Measurements from ENCODE around the gene PRKCD.
A peak's percentile ranks its signal among the peaks of the same experiment; 100 is the strongest.

Gene PRKCD

DNA sequence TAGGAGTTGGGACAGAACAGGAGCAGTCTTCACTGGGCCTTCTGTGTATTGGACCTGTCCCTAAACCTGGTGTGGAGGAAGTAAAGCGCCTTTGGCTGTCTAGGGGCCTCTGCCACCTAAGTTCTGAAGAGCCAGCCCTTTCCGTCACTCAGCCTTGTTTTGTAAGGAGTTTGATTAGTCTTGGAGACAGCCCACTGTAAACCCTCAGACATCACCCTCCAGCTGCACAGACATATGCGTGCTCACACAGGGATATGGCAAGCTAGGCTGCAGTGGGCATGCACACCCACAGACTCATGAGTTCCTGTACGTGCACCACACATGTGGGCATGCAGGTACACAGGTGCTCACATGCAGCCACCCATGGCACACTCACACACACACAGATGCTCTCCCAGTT lies 5.2 kb downstream of the PRKCD start:
- H3K18ac ChIP-seq (ENCODE audit: low read length), result no peak overlapping the region
- no peak overlapping the region for H2AFZ ChIP-seq (ENCODE audit: insufficient read depth, low read length, poor library complexity)
- DNase-seq, result no peak
- H4K8ac ChIP-seq (ENCODE audit: low read depth, low read length), result no peak overlapping the region
- H3K4me1 ChIP-seq (ENCODE audit: control insufficient read depth in 1 of 2, insufficient read depth in 2 of 2, low read length in 2 of 2), result peaks cover 16 to 31% of the 10 kb centered on the region in 2 experiments
- H3K4ac ChIP-seq (ENCODE audit: low read depth, low read length), result no peak overlapping the region
- H3K27ac ChIP-seq (ENCODE audit: low read depth, low read length), result no peak overlapping the region
- H3K79me2 ChIP-seq (ENCODE audit: control insufficient read depth, insufficient read depth, low read length, poor library complexity), result peaks cover 4% of the 10 kb centered on the region
- no peak overlapping the region for H3K23ac ChIP-seq (ENCODE audit: low read length)
- H3K14ac ChIP-seq (ENCODE audit: low read length), result no peak overlapping the region
- H4K12ac ChIP-seq (ENCODE audit: low read depth, low read length), result no peak overlapping the region
- peak overlapping the region; percentile 32 for H3K4me3 ChIP-seq (ENCODE audit: low read depth, low read length)
- no peak overlapping the region for H3K9ac ChIP-seq (ENCODE audit: low read length)
- no peak overlapping the region for H2BK5ac ChIP-seq (ENCODE audit: low read depth, low read length, poor library complexity)
- H2BK12ac ChIP-seq (ENCODE audit: low read length), result no peak overlapping the region
- H3K4me2 ChIP-seq (ENCODE audit: low read length), result no peak overlapping the region
- H3K9me3 ChIP-seq (ENCODE audit: insufficient read depth, low read depth, low read length), result peaks cover 2% of the 10 kb centered on the region
- H3K79me1 ChIP-seq (ENCODE audit: low read length), result peaks cover 4% of the 10 kb centered on the region
- H2BK120ac ChIP-seq (ENCODE audit: insufficient read depth, low read length, poor library complexity), result no peak overlapping the region
- H4K91ac ChIP-seq (ENCODE audit: low read depth, low read length), result no peak overlapping the region
- WGBS (ENCODE audit: extremely low coverage, insufficient coverage, insufficient read length), result no CpG with 5 or more reads among the region's 4 CpGs
- H3K27me3 ChIP-seq (ENCODE audit: insufficient read depth, low read length), result no peaks in the 10 kb centered on the region
- no peak overlapping the region for H2AK5ac ChIP-seq (ENCODE audit: low read length)
- no peaks in the 10 kb centered on the region for H3K36me3 ChIP-seq (ENCODE audit: control insufficient read depth in 1 of 2, insufficient read depth in 2 of 2, low read length in 2 of 2)

DNA sequence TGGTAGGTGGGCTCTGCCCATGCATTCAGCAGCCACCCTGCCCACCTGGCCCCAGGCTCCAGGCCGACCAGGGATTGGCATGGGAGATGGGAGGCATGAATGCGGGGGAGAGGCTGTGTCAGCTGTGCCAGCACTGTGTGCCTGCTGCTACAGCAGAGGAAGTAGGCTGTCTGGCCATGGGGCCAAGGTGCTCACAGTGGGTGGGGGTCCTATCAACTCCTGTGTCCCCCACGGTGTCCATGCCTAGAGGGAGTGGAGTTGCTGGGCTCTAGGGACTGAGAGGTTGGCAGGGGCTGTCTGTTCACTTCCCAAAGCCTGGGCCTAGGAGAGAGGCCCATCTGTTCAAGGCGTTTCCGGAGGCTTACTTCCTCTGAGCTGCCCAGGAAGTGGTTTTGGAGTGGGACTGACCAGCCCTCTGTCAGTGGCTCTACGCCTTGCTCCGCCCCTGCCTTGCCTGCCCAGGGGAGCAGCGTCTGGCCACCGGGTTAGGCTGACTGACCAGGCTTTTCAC lies 5.8 kb downstream of the PRKCD start:
- Histone ChIP-seq H2BK12ac (ENCODE audit: low read length) (no peak overlapping the region), H2AK5ac (ENCODE audit: low read length) (no peak overlapping the region), H3K4ac (ENCODE audit: low read depth, low read length) (no peak overlapping the region), H3K9me3 (ENCODE audit: insufficient read depth, low read depth, low read length) (peaks cover 2% of the 10 kb centered on the region), H4K8ac (ENCODE audit: low read depth, low read length) (no peak overlapping the region), H4K91ac (ENCODE audit: low read depth, low read length) (no peak overlapping the region), H4K12ac (ENCODE audit: low read depth, low read length) (no peak overlapping the region), H2BK120ac (ENCODE audit: insufficient read depth, low read length, poor library complexity) (no peak overlapping the region), H3K9ac (ENCODE audit: low read length) (no peak overlapping the region), H3K14ac (ENCODE audit: low read length) (no peak overlapping the region), H3K79me2 (ENCODE audit: control insufficient read depth, insufficient read depth, low read length, poor library complexity) (no peaks in the 10 kb centered on the region), H3K36me3 (ENCODE audit: control insufficient read depth in 1 of 2, insufficient read depth in 2 of 2, low read length in 2 of 2) (no peaks in the 10 kb centered on the region), H3K18ac (ENCODE audit: low read length) (no peak overlapping the region), H3K27me3 (ENCODE audit: insufficient read depth, low read length) (no peaks in the 10 kb centered on the region), H3K4me2 (ENCODE audit: low read length) (no peak overlapping the region), H3K4me1 (ENCODE audit: control insufficient read depth in 1 of 2, insufficient read depth in 2 of 2, low read length in 2 of 2) (peaks cover 16 to 31% of the 10 kb centered on the region in 2 experiments), H3K4me3 (ENCODE audit: low read depth, low read length) (no peak overlapping the region), H3K27ac (ENCODE audit: low read depth, low read length) (no peak overlapping the region), H2AFZ (ENCODE audit: insufficient read depth, low read length, poor library complexity) (peak overlapping the region; percentile 0), H2BK5ac (ENCODE audit: low read depth, low read length, poor library complexity) (no peak overlapping the region), H3K79me1 (ENCODE audit: low read length) (no peaks in the 10 kb centered on the region), H3K23ac (ENCODE audit: low read length) (no peak overlapping the region)
- WGBS (ENCODE audit: extremely low coverage, insufficient coverage, insufficient read length), result no CpG with 5 or more reads among the region's 9 CpGs
- peak in 1 of 2 donors; percentile 15 for DNase-seq

DNA sequence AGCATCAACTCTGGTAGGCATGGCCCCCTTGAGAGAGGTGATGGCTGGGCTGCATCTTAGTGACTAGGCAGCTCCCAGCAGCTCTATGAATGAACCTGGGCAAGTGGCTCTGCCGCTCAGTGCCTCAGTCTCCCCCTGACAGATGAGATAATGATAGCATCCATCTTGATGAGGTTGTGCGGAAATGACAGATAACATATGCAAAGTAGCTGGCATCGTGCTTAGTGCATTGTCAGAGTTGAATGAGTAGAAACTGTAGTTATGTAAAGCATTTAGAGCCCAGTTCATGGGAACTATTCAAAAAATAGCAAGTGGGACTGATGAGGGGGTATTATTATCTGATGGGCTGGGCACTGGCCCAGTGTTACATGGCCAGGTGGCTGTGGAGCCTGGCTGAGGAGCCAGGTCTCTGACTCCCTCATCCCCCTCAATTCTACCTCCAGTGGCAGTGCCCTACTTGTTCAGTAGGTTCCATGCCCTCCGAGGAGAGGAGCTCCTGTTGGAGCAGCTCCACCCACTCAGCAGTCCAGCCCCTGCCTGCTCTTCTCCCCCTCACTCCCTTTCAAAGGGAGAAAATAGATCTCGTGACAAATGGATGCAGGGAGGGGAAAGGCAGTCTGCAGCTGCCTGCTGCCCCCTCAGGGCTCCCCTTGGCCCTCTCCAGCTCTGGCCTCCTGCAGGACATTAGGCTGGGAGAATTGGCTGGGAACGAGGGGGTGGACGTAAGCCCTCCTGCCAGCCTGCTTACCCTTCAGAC lies 6.6 kb downstream of the PRKCD start:
- no peak overlapping the region for H3K14ac ChIP-seq (ENCODE audit: low read length)
- no peak overlapping the region for H2AFZ ChIP-seq (ENCODE audit: insufficient read depth, low read length, poor library complexity)
- no peak overlapping the region for H3K18ac ChIP-seq (ENCODE audit: low read length)
- no peak overlapping the region for H4K91ac ChIP-seq (ENCODE audit: low read depth, low read length)
- H2AK5ac ChIP-seq (ENCODE audit: low read length), result no peak overlapping the region
- H3K4me2 ChIP-seq (ENCODE audit: low read length), result no peak overlapping the region
- no CpG with 5 or more reads among the region's 7 CpGs for WGBS (ENCODE audit: extremely low coverage, insufficient coverage, insufficient read length)
- no peak overlapping the region for H3K23ac ChIP-seq (ENCODE audit: low read length)
- no peak overlapping the region for H4K8ac ChIP-seq (ENCODE audit: low read depth, low read length)
- H3K79me1 ChIP-seq (ENCODE audit: low read length), result no peaks in the 10 kb centered on the region
- no peak overlapping the region for H2BK5ac ChIP-seq (ENCODE audit: low read depth, low read length, poor library complexity)
- no peak for DNase-seq
- no peaks in the 10 kb centered on the region for H3K36me3 ChIP-seq (ENCODE audit: control insufficient read depth in 1 of 2, insufficient read depth in 2 of 2, low read length in 2 of 2)
- no peak overlapping the region for H3K27ac ChIP-seq (ENCODE audit: low read depth, low read length)
- H3K9ac ChIP-seq (ENCODE audit: low read length), result no peak overlapping the region
- no peaks in the 10 kb centered on the region for H3K79me2 ChIP-seq (ENCODE audit: control insufficient read depth, insufficient read depth, low read length, poor library complexity)
- H2BK120ac ChIP-seq (ENCODE audit: insufficient read depth, low read length, poor library complexity), result no peak overlapping the region
- no peak overlapping the region for H2BK12ac ChIP-seq (ENCODE audit: low read length)
- no peak overlapping the region for H4K12ac ChIP-seq (ENCODE audit: low read depth, low read length)
- no peak overlapping the region for H3K4ac ChIP-seq (ENCODE audit: low read depth, low read length)
- peaks cover 16 to 25% of the 10 kb centered on the region in 2 experiments for H3K4me1 ChIP-seq (ENCODE audit: control insufficient read depth in 1 of 2, insufficient read depth in 2 of 2, low read length in 2 of 2)
- H3K9me3 ChIP-seq (ENCODE audit: insufficient read depth, low read depth, low read length), result peaks cover 2% of the 10 kb centered on the region
- no peaks in the 10 kb centered on the region for H3K27me3 ChIP-seq (ENCODE audit: insufficient read depth, low read length)
- H3K4me3 ChIP-seq (ENCODE audit: low read depth, low read length), result no peak overlapping the region

DNA sequence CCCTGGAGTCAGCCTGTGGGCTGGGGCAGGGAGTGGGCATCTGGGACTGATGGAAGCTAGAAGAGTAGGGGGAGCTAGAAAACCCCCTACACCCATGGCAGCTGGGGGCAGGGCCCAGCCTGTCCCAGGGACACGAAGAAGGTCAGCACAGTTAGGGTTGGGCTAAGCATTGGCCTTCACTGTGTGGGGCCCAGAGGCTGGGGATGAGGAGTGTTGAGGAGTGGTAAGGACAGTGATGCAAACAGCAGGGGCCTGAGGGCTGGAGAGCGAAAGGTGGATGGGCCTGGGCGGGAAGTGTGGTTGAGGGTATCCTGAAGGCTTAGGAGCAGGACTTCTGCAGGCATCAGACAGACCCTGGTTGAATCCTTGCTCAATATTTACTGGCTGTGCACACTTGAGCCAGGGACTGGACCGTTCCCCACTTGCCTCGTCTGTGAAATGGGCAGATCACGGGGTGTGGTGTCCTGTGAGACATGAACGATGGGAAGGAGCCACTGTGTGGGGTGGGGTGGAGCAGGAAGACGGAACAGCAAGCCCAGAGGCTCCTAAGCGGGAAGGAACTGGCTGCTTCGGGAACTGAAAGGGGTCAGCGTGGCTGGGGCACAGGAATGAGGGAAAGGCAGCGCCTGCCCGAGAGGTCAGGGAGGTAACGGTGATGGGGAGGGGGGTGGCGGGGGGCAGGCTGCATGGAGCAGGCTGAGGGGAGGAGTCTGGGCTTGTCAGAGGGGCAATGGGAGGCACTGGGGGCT lies 7.3 kb downstream of the PRKCD start:
- Histone ChIP-seq H2AFZ (ENCODE audit: insufficient read depth, low read length, poor library complexity) (no peak overlapping the region), H4K91ac (ENCODE audit: low read depth, low read length) (no peak overlapping the region), H3K18ac (ENCODE audit: low read length) (no peak overlapping the region), H3K4me2 (ENCODE audit: low read length) (no peak overlapping the region), H3K9me3 (ENCODE audit: insufficient read depth, low read depth, low read length) (peaks cover 4% of the 10 kb centered on the region), H3K4me1 (ENCODE audit: control insufficient read depth in 1 of 2, insufficient read depth in 2 of 2, low read length in 2 of 2) (peaks cover 16 to 25% of the 10 kb centered on the region in 2 experiments), H3K79me2 (ENCODE audit: control insufficient read depth, insufficient read depth, low read length, poor library complexity) (no peaks in the 10 kb centered on the region), H4K8ac (ENCODE audit: low read depth, low read length) (no peak overlapping the region), H3K9ac (ENCODE audit: low read length) (no peak overlapping the region), H2BK5ac (ENCODE audit: low read depth, low read length, poor library complexity) (no peak overlapping the region), H3K4ac (ENCODE audit: low read depth, low read length) (no peak overlapping the region), H2BK120ac (ENCODE audit: insufficient read depth, low read length, poor library complexity) (no peak overlapping the region), H2AK5ac (ENCODE audit: low read length) (no peak overlapping the region), H3K27me3 (ENCODE audit: insufficient read depth, low read length) (no peaks in the 10 kb centered on the region), H3K36me3 (ENCODE audit: control insufficient read depth in 1 of 2, insufficient read depth in 2 of 2, low read length in 2 of 2) (no peaks in the 10 kb centered on the region), H3K14ac (ENCODE audit: low read length) (no peak overlapping the region), H2BK12ac (ENCODE audit: low read length) (no peak overlapping the region), H3K4me3 (ENCODE audit: low read depth, low read length) (no peak overlapping the region), H3K27ac (ENCODE audit: low read depth, low read length) (no peak overlapping the region), H3K79me1 (ENCODE audit: low read length) (no peaks in the 10 kb centered on the region), H4K12ac (ENCODE audit: low read depth, low read length) (no peak overlapping the region), H3K23ac (ENCODE audit: low read length) (no peak overlapping the region)
- no CpG with 5 or more reads among the region's 15 CpGs for WGBS (ENCODE audit: extremely low coverage, insufficient coverage, insufficient read length)
- no peak for DNase-seq

All from trophoblast cell (in vitro differentiated cells and primary cell).